WERI-Rb-1 (cell line): ENCODE results near the gene MAN1A1.
"Not testable (repeated sequence)": the region's sequence is repeated elsewhere in the genome, so short reads cannot be mapped to it uniquely, and the experiment has no call there.

Experiments used
- DNase-seq: peaks from one replicate; pipeline ENCODE4 v3.0.0-alpha.2; 2020
- H3K27ac ChIP-seq: fragments of 250-450 bp; sonication (Bioruptor Pico); 2 replicates; pipeline ENCODE4 v1.5.1; 2020; ENCODE audit warnings: mild to moderate bottlenecking, moderate library complexity
- H3K27me3 ChIP-seq: fragments of 250-450 bp; sonication (Bioruptor Pico); 2 replicates; pipeline ENCODE4 v1.5.1; 2021; ENCODE audit warnings: mild to moderate bottlenecking, low read depth, moderate library complexity; ENCODE audit not compliant: insufficient read depth, severe bottlenecking
- H3K36me3 ChIP-seq: fragments of 250-450 bp; sonication (Bioruptor Pico); 2 replicates; pipeline ENCODE4 v1.5.1; 2020; ENCODE audit warnings: mild to moderate bottlenecking, moderate library complexity
- H3K4me3 ChIP-seq: 2 replicates; pipeline ENCODE4 v1.5.1; 2011; ENCODE audit warnings: low read depth, mild to moderate bottlenecking, control low read depth, low read length
- H3K9me3 ChIP-seq: fragments of 250-450 bp; sonication (Bioruptor Pico); 2 replicates; pipeline ENCODE4 v1.5.1; 2021; ENCODE audit warnings: mild to moderate bottlenecking, moderate library complexity; ENCODE audit not compliant: severe bottlenecking
- CTCF ChIP-seq: IDR thresholded peaks from 2 replicates; pipeline ENCODE4 v1.5.1; 2011; ENCODE audit warnings: low read depth, mild to moderate bottlenecking, control low read depth, inconsistent platforms, low read length

The MAN1A1 gene

GRCh38 chr6:119171864-119172588 lies 177.5 kb downstream of the MAN1A1 start:
- no peaks in the 10 kb centered on the region for H3K9me3 ChIP-seq
- TF ChIP-seq CTCF = no peak
- no peaks in the 10 kb centered on the region for H3K36me3 ChIP-seq
- no peaks in the 10 kb centered on the region for H3K27me3 ChIP-seq
- DNase-seq = no peak
- H3K4me3 ChIP-seq = no peak overlapping the region
- H3K27ac ChIP-seq = no peak overlapping the region

- no peak for TF ChIP-seq CTCF
- H3K27ac ChIP-seq = no peak overlapping the region
- H3K36me3 ChIP-seq = no peaks in the 10 kb centered on the region
- no peaks in the 10 kb centered on the region for H3K27me3 ChIP-seq
- no peak overlapping the region for H3K4me3 ChIP-seq
- DNase-seq = no peak
- no peaks in the 10 kb centered on the region for H3K9me3 ChIP-seq
These were observed 178.3 kb downstream of the MAN1A1 start for GRCh38 chr6:119171088-119171841.

- Histone ChIP-seq H3K27me3 (no peaks in the 10 kb centered on the region), H3K27ac (no peak overlapping the region), H3K4me3 (no peak overlapping the region), H3K36me3 (no peaks in the 10 kb centered on the region), H3K9me3 (no peaks in the 10 kb centered on the region)
- DNase-seq = no peak
- TF ChIP-seq CTCF = no peak
These were observed 179.0 kb downstream of the MAN1A1 start for GRCh38 chr6:119170447-119171087.

- no peak for DNase-seq
- H3K9me3 ChIP-seq = no peaks in the 10 kb centered on the region
- H3K36me3 ChIP-seq = no peaks in the 10 kb centered on the region
- TF ChIP-seq CTCF = no peak
- no peaks in the 10 kb centered on the region for H3K27me3 ChIP-seq
- H3K4me3 ChIP-seq = no peak overlapping the region
- no peak overlapping the region for H3K27ac ChIP-seq
These were observed 179.5 kb downstream of the MAN1A1 start for GRCh38 chr6:119170103-119170446.

GRCh38 chr6:119169355-119169754 lies 180.2 kb downstream of the MAN1A1 start:
- DNase-seq, H3K27me3 ChIP-seq, H3K4me3 ChIP-seq, H3K27ac ChIP-seq, H3K36me3 ChIP-seq, H3K9me3 ChIP-seq: not testable (repeated sequence)

- no peak for TF ChIP-seq CTCF
- no peaks in the 10 kb centered on the region for H3K36me3 ChIP-seq
- H3K27me3 ChIP-seq = no peaks in the 10 kb centered on the region
- no peaks in the 10 kb centered on the region for H3K9me3 ChIP-seq
- no peak overlapping the region for H3K27ac ChIP-seq
- DNase-seq = no peak
- H3K4me3 ChIP-seq = no peak overlapping the region
These were observed 183.4 kb downstream of the MAN1A1 start for GRCh38 chr6:119166024-119166784.
